Stomach (tissue), 9 donors: Measurements from ENCODE around the gene CRHR1. TPM values are rescaled to one million over a fixed set of nuclear protein-coding genes. Genes with fewer than 3 reads are reported as not detected.

ENCODE experiments used
- DNase-seq, 2 donors: peaks; one replicate each; pipeline versions ENCODE4 v3.0.0 to v3.0.0-alpha.2; 2013 to 2019
- H3K27ac ChIP-seq, 5 donors: fragments of 200-600 bp in 4 of 5; sonication (generic) in 4 of 5; one replicate each; pipeline ENCODE4 v1.5.1; 2013 to 2019; ENCODE audit warnings: mild to moderate bottlenecking in 1 of 5, moderate library complexity in 1 of 5
- H3K27me3 ChIP-seq, 3 donors: fragments of 200-600 bp; sonication (generic); one replicate each; pipeline ENCODE4 v1.5.1; 2017 to 2019; ENCODE audit warnings: mixed run types in 1 of 3
- H3K36me3 ChIP-seq, 4 donors: fragments of 200-600 bp; sonication (generic); 1 replicate in 3 of 4; 2 replicates in 1 of 4; pipeline ENCODE4 v1.5.1; 2016 to 2019
- H3K4me1 ChIP-seq, 4 donors: fragments of 200-600 bp; sonication (generic); one replicate each; pipeline ENCODE4 v1.5.1; 2016 to 2019
- H3K4me3 ChIP-seq, 4 donors: fragments of 200-600 bp; sonication (generic) in 3 of 4; one replicate each; pipeline ENCODE4 v1.5.1; 2016 to 2019; ENCODE audit warnings: mild to moderate bottlenecking in 1 of 4
- H3K9me3 ChIP-seq, 4 donors: fragments of 200-600 bp; sonication (generic); one replicate each; pipeline ENCODE4 v1.5.1; 2016 to 2019
- EP300 ChIP-seq: sonication (generic); formaldehyde crosslinking; IDR thresholded peaks from one replicate; pipeline ENCODE4 v1.6.1; 2017; ENCODE audit warnings: antibody characterized with exemption
- POLR2A ChIP-seq, 4 donors: fragments of 450-650 bp; IDR thresholded peaks; one replicate each; pipeline ENCODE4 v1.6.1; 2016; ENCODE audit warnings: antibody characterized with exemption in 4 of 4, control low read depth in 2 of 4, mild to moderate bottlenecking in 1 of 4, moderate library complexity in 1 of 4
- POLR2AphosphoS5 ChIP-seq, 3 donors: sonication (generic); formaldehyde crosslinking; IDR thresholded peaks; one replicate each; pipeline ENCODE4 v1.6.1; 2016; ENCODE audit warnings: antibody characterized with exemption in 3 of 3
- WGBS, 5 donors: extraction: QIAGEN DNeasy Blood & Tissue Kit in 3 of 5; methylation state at CpG; one replicate each; pipeline versions ENCODE4 v1.1.5 to v1.1.7; 2013 to 2018; 5-methylcytosine and 5-hydroxymethylcytosine counted together
- intact Hi-C: fragments of 100-400 bp; cut with DNase I; formaldehyde crosslinking; loops from one replicate; pipeline ENCODE4 v1.15.1; 2023; ENCODE audit warnings: low total_unique reads
- polyA plus RNA-seq, 3 donors: library from polyadenylated mRNA; stranded (reverse); fragments of 200-250 nt; gene quantifications; one replicate each; pipeline ENCODE4 v1.2.3, GENCODE V29; 2013
- total RNA-seq, 5 donors: library from RNA; depleted of rRNA; stranded (reverse); fragments of >200 nt; gene quantifications; one replicate each; pipeline versions ENCODE4 v1.1.0 to v1.2.3, GENCODE V29; 2014 to 2016
- TF ChIP-seq, protein P1 (sequence below), 7 experiments: fragments of 450-650 bp in 4 of 7; fragments of 200-600 bp in 3 of 7; sonication (generic) in 3 of 7; IDR thresholded peaks; one replicate each; pipeline ENCODE4 v1.5.1; 2016 to 2019; ENCODE audit warnings: antibody characterized with exemption in 7 of 7, control low read depth in 2 of 7, mild to moderate bottlenecking in 1 of 7
- donor health status: healthy with polysubstance abuse.
- donor health status: Bipolar disorder and iron deficiency.
- donor health status: healthy.

Gene CRHR1
- total and polyA plus RNA-seq, 8 donors: not detected

DNA sequence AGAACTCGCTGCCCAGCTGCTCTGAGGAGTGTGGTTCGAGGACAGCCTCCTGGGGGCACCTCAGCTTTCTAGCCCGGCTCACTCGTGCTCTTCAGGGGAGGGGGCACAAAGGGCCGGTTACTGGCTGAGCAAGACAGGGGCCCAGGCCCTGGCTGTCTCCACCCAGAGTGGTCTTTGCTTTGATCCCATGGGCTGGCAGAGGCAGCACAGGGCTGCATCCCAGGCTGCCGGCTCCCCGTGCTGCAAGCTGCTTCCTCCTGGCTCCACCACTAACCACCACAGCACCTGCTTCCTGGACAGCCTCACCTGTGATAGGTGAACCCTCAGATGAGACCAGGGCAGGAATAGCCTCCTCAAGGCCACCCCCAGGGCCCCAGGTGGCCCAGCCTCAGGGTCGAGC, 67.3 kb downstream of the CRHR1 start:
- intact Hi-C loops: no loop called here
- WGBS, 5 donors: 26 to 48% (median 30%) methylated on average over 7 to 8 of the region's 8 CpGs

DNA sequence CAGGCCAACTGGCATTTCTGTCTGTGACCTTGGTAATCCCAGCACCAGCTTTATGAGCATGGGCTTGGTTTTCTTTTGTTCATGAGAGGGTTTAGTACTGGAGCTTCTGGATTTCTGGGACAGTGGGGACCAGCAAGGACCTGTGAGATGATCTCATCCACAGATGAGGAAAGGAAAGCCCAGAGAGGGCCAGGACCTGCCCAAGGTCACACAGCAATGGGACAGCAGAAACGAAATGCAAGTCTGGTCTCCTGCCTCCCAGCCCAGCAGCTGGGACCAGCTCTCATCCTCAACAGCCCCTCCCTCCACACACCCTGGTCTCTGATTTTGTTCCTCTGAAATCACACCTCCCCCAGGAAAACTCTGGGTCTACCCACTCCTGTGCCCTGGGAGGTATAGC, 67.8 kb downstream of the CRHR1 start:
- Histone ChIP-seq H3K27ac (no peak overlapping the region), H3K4me3 (no peak overlapping the region), H3K4me1 (peaks cover 0 to 3% (median 0%) of the 10 kb centered on the region in 4 donors), H3K27me3 (peaks cover 0 to 44% (median 14%) of the 10 kb centered on the region in 3 donors), H3K9me3 (no peaks in the 10 kb centered on the region), H3K36me3 (no peaks in the 10 kb centered on the region)
- no peak for DNase-seq
- WGBS, 5 donors: 44 to 76% (median 63%) methylated on average over 1 of the region's 1 CpG
- intact Hi-C loops: no loop called here
- TF ChIP-seq, protein P1, sequence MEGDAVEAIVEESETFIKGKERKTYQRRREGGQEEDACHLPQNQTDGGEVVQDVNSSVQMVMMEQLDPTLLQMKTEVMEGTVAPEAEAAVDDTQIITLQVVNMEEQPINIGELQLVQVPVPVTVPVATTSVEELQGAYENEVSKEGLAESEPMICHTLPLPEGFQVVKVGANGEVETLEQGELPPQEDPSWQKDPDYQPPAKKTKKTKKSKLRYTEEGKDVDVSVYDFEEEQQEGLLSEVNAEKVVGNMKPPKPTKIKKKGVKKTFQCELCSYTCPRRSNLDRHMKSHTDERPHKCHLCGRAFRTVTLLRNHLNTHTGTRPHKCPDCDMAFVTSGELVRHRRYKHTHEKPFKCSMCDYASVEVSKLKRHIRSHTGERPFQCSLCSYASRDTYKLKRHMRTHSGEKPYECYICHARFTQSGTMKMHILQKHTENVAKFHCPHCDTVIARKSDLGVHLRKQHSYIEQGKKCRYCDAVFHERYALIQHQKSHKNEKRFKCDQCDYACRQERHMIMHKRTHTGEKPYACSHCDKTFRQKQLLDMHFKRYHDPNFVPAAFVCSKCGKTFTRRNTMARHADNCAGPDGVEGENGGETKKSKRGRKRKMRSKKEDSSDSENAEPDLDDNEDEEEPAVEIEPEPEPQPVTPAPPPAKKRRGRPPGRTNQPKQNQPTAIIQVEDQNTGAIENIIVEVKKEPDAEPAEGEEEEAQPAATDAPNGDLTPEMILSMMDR (IDR thresholded peaks at IDR 0.05): no peak
- TF ChIP-seq POLR2AphosphoS5 (IDR thresholded peaks at IDR 0.05) (no peak), EP300 (no peak), POLR2A (IDR thresholded peaks at IDR 0.05) (no peak)

More for the DNA sequence above, 67.3 kb downstream of the CRHR1 start:
- TF ChIP-seq POLR2A (IDR thresholded peaks at IDR 0.05): no peak
- TF ChIP-seq, protein P1 (IDR thresholded peaks at IDR 0.05): no peak
- no peak for TF ChIP-seq EP300
- TF ChIP-seq POLR2AphosphoS5 (IDR thresholded peaks at IDR 0.05): no peak
- Histone ChIP-seq H3K27ac (no peak overlapping the region), H3K36me3 (no peaks in the 10 kb centered on the region), H3K9me3 (no peaks in the 10 kb centered on the region), H3K4me1 (peaks cover 0 to 3% (median 0%) of the 10 kb centered on the region in 4 donors), H3K4me3 (no peak overlapping the region), H3K27me3 (peaks cover 0 to 48% (median 14%) of the 10 kb centered on the region in 3 donors)
- DNase-seq: no peak

DNA sequence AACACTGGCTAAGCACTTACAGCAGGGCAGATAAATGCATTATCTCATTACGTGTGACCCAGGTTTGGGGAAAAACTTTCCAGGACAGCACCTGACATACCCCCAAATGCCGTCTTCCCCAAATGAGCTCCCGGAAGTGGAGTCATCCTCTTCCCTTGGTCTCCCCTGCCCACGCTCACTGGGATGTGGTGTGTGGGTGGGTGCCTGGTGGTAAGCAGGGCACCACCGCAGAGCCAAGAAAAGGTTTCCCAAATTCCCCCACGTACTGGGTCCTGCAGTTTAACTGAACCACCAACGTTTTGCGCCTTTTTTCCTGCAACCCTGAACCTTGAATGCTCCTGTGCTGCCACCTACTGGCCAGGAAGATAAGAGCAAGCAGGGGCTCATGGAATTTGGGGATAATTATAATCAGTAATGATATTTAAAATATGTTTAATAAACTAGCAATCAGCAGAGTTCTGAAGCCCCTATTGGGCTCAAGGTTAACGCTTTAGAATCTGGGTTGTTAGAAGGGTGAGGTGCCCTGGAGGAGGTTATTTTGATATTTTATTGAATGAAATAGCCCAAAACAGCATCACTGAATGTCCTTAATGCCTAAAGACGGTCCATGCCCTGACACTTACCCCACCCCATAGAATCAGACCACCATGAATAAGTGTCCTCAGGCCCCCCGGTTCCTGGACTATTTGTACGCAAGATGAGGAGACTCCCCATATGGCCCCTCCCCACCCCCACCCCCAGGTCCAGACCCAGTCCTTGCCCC, 68.6 kb downstream of the CRHR1 start:
- no peak overlapping the region for H3K4me3 ChIP-seq
- peak; percentile 63 to 82 for DNase-seq
- WGBS, 5 donors: 22 to 28% (median 25%) methylated on average over 11 to 12 of the region's 12 CpGs
- H3K9me3 ChIP-seq: no peaks in the 10 kb centered on the region
- H3K27ac ChIP-seq: no peak overlapping the region
- peaks cover 0 to 43% (median 14%) of the 10 kb centered on the region in 3 donors for H3K27me3 ChIP-seq
- intact Hi-C loops: no loop called here
- H3K36me3 ChIP-seq: no peaks in the 10 kb centered on the region
- H3K4me1 ChIP-seq: peaks cover 0 to 3% (median 0%) of the 10 kb centered on the region in 4 donors
- no peak for TF ChIP-seq POLR2A (IDR thresholded peaks at IDR 0.05)
- TF ChIP-seq, protein P1 (IDR thresholded peaks at IDR 0.05): peak in 5 of 7 experiments; percentile 38 to 86 (median 76)

DNA sequence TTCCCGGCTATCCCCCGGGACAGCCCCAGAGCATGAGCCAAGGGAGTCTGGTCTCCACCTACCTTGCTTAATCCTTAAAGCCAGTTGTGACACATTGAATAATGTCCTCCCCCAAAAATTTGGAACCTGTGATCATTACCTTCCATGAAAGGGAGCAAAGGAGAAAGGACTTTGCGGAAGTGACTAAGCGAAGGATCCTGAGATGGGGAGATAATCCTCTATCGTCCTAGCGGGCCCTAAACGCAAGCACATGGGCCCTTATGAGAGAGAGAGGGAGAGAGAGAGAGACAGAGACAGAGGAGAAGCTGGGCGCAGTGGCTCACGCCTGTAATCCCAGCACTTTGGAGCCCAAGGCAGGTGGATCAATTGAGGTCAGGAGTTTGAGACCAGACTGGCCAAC, 70.1 kb downstream of the CRHR1 start:
- Histone ChIP-seq H3K9me3 (no peaks in the 10 kb centered on the region), H3K36me3 (no peaks in the 10 kb centered on the region), H3K27me3 (peaks cover 0 to 57% (median 14%) of the 10 kb centered on the region in 3 donors), H3K4me3 (no peak overlapping the region), H3K27ac (no peak overlapping the region), H3K4me1 (peaks cover 0 to 3% (median 0%) of the 10 kb centered on the region in 4 donors)
- TF ChIP-seq EP300 (no peak), POLR2AphosphoS5 (IDR thresholded peaks at IDR 0.05) (no peak), POLR2A (IDR thresholded peaks at IDR 0.05) (no peak)
- TF ChIP-seq, protein P1 (IDR thresholded peaks at IDR 0.05): no peak
- DNase-seq: no peak
- WGBS, 5 donors: 73 to 87% (median 77%) methylated on average over 9 of the region's 9 CpGs
- intact Hi-C loops: no loop called here
